GM10248 (cell line): ENCODE results near the gene EXO1.

Experiments
- CTCF ChIA-PET: fragments of 300-600 bp; sonication (Branson Sonifier 250); formaldehyde crosslinking; extraction: SDS; loops from one replicate; lab custom pipeline; 2021; ENCODE audit warnings: antibody characterized with exemption; lab: Yijun Ruan, JAX
- POLR2A ChIA-PET: fragments of 350-650 bp; sonication (Branson Sonifier 250); formaldehyde crosslinking; extraction: SDS; loops from one replicate; lab custom pipeline; 2020; ENCODE audit warnings: antibody characterized with exemption; lab: Yijun Ruan, JAX
- DNase-seq: peaks from one replicate; pipeline ENCODE4 v3.0.0; 2012; ENCODE audit errors: extremely low spot score
- TF ChIP-seq, protein P1 (sequence below): IDR thresholded peaks from 2 replicates; pipeline ENCODE4 v1.5.1; 2012; ENCODE audit warnings: mild to moderate bottlenecking, low read depth; ENCODE audit errors: extremely low read depth, missing control alignments, control extremely low read depth

The EXO1 gene

DNA sequence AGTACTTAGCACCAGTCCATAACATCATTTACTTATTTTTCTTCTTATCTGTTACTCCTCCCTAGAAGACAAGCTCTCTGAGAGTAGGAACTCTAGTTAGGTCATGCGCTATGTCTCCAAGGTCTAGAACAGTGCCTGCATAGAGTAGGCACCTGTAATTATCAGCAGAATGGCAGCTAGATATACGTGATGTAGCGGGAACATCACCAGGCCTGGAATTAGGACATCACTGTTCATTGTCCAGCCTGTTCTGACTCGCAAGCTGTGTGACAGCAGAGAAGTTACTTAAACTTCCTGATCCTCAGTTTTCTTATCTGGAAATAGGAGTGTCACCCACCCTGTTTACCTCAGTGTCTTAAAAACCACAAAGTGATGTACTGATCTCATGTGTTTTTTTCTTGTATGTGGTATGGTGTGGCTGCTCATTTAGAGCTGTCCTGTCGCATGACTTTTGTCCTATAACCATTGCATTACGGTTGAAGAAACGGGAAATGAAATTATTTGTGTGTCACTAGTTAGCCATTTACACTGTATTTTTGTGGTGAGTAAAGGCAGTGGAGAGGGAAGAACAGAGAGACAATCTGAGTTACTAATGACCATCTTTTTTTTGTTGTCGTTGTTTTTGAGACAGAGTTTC is 37.1 kb upstream of the EXO1 start:
- CTCF ChIA-PET: interaction anchor here (1.6 kb wide), 1 partner anchor 10 kb away, joined by 3 read pairs; no protein-coding TSS in a partner anchor
- peak; percentile 18 for DNase-seq

DNA sequence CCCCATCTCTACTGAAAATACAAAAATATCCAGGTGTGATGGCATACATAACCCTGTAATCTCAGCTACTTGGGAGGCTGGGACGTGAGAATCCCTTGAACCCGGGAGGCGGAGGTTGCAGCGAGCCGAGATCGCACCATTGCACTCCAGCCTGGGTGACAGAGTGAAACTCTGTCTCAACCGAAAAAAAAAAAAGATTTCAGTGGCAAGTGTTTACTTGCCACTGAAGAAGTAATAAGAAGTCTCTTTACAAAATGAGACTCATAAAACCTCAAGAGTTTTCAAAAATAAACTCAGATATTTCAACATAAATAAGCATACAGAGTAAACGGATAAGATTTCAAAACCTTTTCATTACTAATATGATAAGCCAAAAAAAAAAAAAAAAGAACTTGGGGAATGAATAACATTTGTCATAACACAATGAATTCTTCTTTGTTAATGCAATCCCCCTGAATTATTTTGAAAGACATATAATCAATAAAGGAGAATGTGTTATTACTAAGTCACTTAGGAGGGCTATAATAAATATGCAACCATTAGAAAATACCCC is 34.2 kb upstream of the EXO1 start:
- DNase-seq: no peak
- CTCF ChIA-PET: no interaction called here
- POLR2A ChIA-PET: no interaction called here
- TF ChIP-seq, protein P1, sequence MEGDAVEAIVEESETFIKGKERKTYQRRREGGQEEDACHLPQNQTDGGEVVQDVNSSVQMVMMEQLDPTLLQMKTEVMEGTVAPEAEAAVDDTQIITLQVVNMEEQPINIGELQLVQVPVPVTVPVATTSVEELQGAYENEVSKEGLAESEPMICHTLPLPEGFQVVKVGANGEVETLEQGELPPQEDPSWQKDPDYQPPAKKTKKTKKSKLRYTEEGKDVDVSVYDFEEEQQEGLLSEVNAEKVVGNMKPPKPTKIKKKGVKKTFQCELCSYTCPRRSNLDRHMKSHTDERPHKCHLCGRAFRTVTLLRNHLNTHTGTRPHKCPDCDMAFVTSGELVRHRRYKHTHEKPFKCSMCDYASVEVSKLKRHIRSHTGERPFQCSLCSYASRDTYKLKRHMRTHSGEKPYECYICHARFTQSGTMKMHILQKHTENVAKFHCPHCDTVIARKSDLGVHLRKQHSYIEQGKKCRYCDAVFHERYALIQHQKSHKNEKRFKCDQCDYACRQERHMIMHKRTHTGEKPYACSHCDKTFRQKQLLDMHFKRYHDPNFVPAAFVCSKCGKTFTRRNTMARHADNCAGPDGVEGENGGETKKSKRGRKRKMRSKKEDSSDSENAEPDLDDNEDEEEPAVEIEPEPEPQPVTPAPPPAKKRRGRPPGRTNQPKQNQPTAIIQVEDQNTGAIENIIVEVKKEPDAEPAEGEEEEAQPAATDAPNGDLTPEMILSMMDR: no peak

More for the DNA sequence above, 37.1 kb upstream of the EXO1 start:
- POLR2A ChIA-PET: no interaction called here
- TF ChIP-seq, protein P1: no peak

DNA sequence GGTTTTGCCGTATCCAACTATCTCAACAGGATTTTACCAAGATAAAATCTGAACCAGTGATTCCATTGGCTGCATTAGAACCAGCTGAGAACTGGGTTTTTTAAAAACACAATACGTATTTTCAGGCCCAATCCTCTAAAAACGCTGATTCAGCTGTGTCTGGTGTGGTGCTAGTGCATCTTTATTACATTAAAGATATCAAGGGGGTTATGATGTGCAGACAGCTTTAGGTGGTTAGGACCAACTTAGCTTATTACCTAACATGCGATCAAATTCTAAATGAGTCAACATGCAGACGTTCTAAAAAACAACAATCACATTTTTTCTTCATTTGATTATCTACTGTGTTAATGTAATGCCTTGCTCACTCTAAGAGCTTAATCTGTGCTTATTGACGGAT is 32.0 kb upstream of the EXO1 start:
- ChIA-PET CTCF (interaction anchor here (0.6 to 1.3 kb wide), 2 partner anchors 9 to 19 kb away, joined by 3 to 6 read pairs; no protein-coding TSS in a partner anchor), POLR2A (no interaction called here)
- TF ChIP-seq, protein P1: no peak
- DNase-seq: no peak

DNA sequence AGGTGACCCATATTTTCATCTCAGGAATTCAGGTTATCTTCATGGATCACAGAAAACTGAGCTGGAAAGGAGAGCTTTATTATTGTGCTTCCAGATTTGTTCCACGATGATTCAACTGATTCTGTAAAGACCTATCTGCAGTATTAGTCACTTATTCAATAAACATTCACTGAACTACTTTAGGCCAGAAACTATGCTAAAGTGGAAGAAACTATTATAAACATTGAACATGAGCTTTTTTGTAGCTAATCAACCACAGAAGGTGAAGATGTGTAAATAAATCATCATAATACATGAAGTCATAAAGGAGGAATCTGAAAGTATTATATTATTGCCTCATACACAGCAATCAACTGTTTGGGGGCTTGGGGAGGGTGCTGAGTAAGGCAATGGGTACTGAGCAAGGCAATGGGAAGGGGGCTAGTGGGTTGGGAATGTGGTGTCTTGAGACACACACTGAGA is 30.6 kb upstream of the EXO1 start:
- ChIA-PET POLR2A (no interaction called here), CTCF (interaction anchor here (1.1 to 1.4 kb wide), 3 partner anchors 17 to 29 kb away, joined by 3 to 5 read pairs (median 3); no protein-coding TSS in a partner anchor)
- TF ChIP-seq, protein P1: no peak
- DNase-seq: no peak

DNA sequence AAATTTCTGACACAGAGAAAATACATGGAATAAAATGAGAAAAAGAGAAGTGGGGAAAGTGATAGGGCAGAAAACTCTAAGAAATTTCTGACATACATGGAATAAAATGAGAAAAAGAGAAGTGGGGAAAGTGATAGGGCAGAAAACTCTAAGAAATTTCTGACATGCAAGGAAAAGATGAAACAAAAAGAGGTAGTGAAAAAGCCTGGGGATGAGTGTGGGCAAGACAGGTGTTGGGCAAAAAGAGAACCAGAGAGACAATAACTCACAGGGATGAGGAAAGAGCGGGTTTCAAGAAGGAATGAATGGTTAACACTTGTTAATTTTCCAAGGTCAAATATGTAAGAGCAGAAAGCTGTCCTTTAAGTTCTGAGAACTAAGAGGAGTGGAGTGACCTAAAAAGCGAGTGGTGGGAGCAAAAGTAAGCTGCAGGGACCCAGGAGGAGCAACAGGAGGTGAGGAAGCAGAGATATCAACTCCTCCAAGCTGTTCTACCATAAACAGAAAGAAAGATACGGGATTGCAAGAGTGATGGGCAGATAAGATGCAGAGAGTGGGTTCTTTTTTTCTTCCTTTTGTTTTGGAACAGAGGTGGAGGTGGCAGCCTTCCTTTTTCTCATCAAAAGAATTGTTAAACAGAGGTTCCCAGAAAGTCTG is 29.9 kb upstream of the EXO1 start:
- no peak for DNase-seq
- TF ChIP-seq, protein P1: no peak
- CTCF ChIA-PET: no interaction called here
- POLR2A ChIA-PET: no interaction called here

DNA sequence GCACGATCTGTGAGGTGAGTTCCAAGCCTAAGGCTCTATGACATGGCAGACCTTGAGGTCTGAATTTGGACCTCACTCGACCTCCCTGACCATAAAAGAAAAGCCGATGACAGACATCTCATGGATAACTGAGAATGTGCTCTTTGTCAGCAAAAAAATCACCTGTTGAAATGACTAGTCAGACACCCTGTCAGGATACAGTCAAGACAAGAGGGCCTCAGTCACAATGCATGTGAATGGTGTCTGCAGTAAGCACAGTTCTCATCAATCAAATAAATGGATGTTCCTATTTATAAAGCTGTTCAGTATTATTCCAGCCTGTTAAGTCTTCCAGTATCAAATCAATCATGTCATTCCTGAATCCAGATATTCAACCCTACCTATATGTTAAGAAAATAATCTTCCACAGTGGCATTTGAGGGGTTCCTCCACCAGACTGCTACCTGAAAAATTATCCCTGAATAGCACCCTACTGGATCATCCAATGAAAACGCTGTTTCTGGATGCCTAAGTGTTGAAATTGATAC is 28.6 kb upstream of the EXO1 start:
- ChIA-PET POLR2A (no interaction called here), CTCF (interaction anchor here (1.0 kb wide), 1 partner anchor 37 kb away, joined by 3 read pairs; no protein-coding TSS in a partner anchor)
- DNase-seq: no peak
- TF ChIP-seq, protein P1: no peak
